Measurements from ENCODE around the gene AP5S1.

AP5S1 gene

GRCh38 chr20:3802524-3803239 is 17.7 kb upstream of the AP5S1 start:
- Histone ChIP-seq H4K8ac (ENCODE audit: low read length) (no peak overlapping the region), H4K91ac (ENCODE audit: low read length) (peak overlapping the region; percentile 35), H3K4ac (ENCODE audit: low read depth in 1 of 2, low read length in 2 of 2) (no peak overlapping the region), H3K9ac (ENCODE audit: low read length) (no peak overlapping the region), H3K14ac (ENCODE audit: low read length in 2 of 2) (no peak overlapping the region), H3K4me1 (ENCODE audit: control insufficient read depth, insufficient read depth, low read depth, low read length) (peaks cover 34% of the 10 kb centered on the region), H2BK120ac (ENCODE audit: low read depth, low read length) (peak overlapping the region; percentile 45), H3K4me3 (ENCODE audit: insufficient read depth in 1 of 2, low read depth in 1 of 2, low read length in 2 of 2) (no peak overlapping the region), H3K27ac (ENCODE audit: low read length, poor library complexity, severe bottlenecking) (no peak overlapping the region), H2BK12ac (ENCODE audit: low read length in 2 of 2) (no peak overlapping the region), H3K27me3 (ENCODE audit: control insufficient read depth in 1 of 2, insufficient read depth in 1 of 2, low read length in 2 of 2) (no peaks in the 10 kb centered on the region), H2BK15ac (ENCODE audit: low read depth, poor library complexity, severe bottlenecking) (peak overlapping the region; percentile 37), H3K9me3 (ENCODE audit: control insufficient read depth, low read length) (no peaks in the 10 kb centered on the region), H2AK5ac (ENCODE audit: low read length, severe bottlenecking) (no peak overlapping the region), H3K79me1 (replicated peaks; ENCODE audit: low read length, poor library complexity, severe bottlenecking) (peaks cover 18% of the 10 kb centered on the region), H3K23ac (ENCODE audit: low read length in 2 of 2) (no peak overlapping the region), H3K4me2 (ENCODE audit: low read length, poor library complexity, severe bottlenecking) (no peak overlapping the region), H2BK5ac (ENCODE audit: low read depth, low read length, poor library complexity, severe bottlenecking) (no peak overlapping the region), H3K18ac (ENCODE audit: low read depth in 1 of 2, low read length in 2 of 2) (no peak overlapping the region), H2AFZ (ENCODE audit: low read depth, low read length) (no peak overlapping the region), H3K36me3 (ENCODE audit: control insufficient read depth in 1 of 2, insufficient read depth in 2 of 2, low read depth in 1 of 2, low read length in 2 of 2) (peaks cover 63 to 85% of the 10 kb centered on the region in 2 experiments)
- DNase-seq: no peak
- 98% methylated on average over 11 of the region's 11 CpGs for WGBS

GRCh38 chr20:3803289-3803688 is 17.1 kb upstream of the AP5S1 start:
- Histone ChIP-seq H3K9me3 (ENCODE audit: control insufficient read depth, low read length) (no peaks in the 10 kb centered on the region), H3K79me1 (replicated peaks; ENCODE audit: low read length, poor library complexity, severe bottlenecking) (peaks cover 15% of the 10 kb centered on the region), H3K27me3 (ENCODE audit: control insufficient read depth in 1 of 2, insufficient read depth in 1 of 2, low read length in 2 of 2) (no peaks in the 10 kb centered on the region), H2BK15ac (ENCODE audit: low read depth, poor library complexity, severe bottlenecking) (peak overlapping the region; percentile 37), H3K23ac (ENCODE audit: low read length in 2 of 2) (no peak overlapping the region), H3K4ac (ENCODE audit: low read depth in 1 of 2, low read length in 2 of 2) (no peak overlapping the region), H2AFZ (ENCODE audit: low read depth, low read length) (no peak overlapping the region), H3K18ac (ENCODE audit: low read depth in 1 of 2, low read length in 2 of 2) (peak overlapping the region in 1 of 2 experiments; percentile 21), H2BK12ac (ENCODE audit: low read length in 2 of 2) (no peak overlapping the region), H3K36me3 (ENCODE audit: control insufficient read depth in 1 of 2, insufficient read depth in 2 of 2, low read depth in 1 of 2, low read length in 2 of 2) (peaks cover 62 to 79% of the 10 kb centered on the region in 2 experiments), H2BK5ac (ENCODE audit: low read depth, low read length, poor library complexity, severe bottlenecking) (no peak overlapping the region), H3K4me3 (ENCODE audit: insufficient read depth in 1 of 2, low read depth in 1 of 2, low read length in 2 of 2) (no peak overlapping the region), H3K9ac (ENCODE audit: low read length) (peak overlapping the region; percentile 1), H2AK5ac (ENCODE audit: low read length, severe bottlenecking) (no peak overlapping the region), H2BK120ac (ENCODE audit: low read depth, low read length) (no peak overlapping the region), H3K4me1 (ENCODE audit: control insufficient read depth, insufficient read depth, low read depth, low read length) (peaks cover 37% of the 10 kb centered on the region), H3K27ac (ENCODE audit: low read length, poor library complexity, severe bottlenecking) (no peak overlapping the region), H3K4me2 (ENCODE audit: low read length, poor library complexity, severe bottlenecking) (no peak overlapping the region), H4K91ac (ENCODE audit: low read length) (peak overlapping the region; percentile 35), H3K14ac (ENCODE audit: low read length in 2 of 2) (no peak overlapping the region), H4K8ac (ENCODE audit: low read length) (no peak overlapping the region)
- no peak for DNase-seq
- WGBS: 92% methylated on average over 14 of the region's 14 CpGs

- WGBS: 81% methylated on average over 6 of the region's 6 CpGs
- Histone ChIP-seq H2BK12ac (ENCODE audit: low read length in 2 of 2) (peak overlapping the region in 1 of 2 experiments; percentile 76), H2BK15ac (ENCODE audit: low read depth, poor library complexity, severe bottlenecking) (peak overlapping the region; percentile 3), H3K36me3 (ENCODE audit: control insufficient read depth in 1 of 2, insufficient read depth in 2 of 2, low read depth in 1 of 2, low read length in 2 of 2) (peaks cover 57 to 74% of the 10 kb centered on the region in 2 experiments), H2AK5ac (ENCODE audit: low read length, severe bottlenecking) (no peak overlapping the region), H3K27me3 (ENCODE audit: control insufficient read depth in 1 of 2, insufficient read depth in 1 of 2, low read length in 2 of 2) (no peaks in the 10 kb centered on the region), H2BK120ac (ENCODE audit: low read depth, low read length) (no peak overlapping the region), H3K79me1 (replicated peaks; ENCODE audit: low read length, poor library complexity, severe bottlenecking) (peaks cover 11% of the 10 kb centered on the region), H3K18ac (ENCODE audit: low read depth in 1 of 2, low read length in 2 of 2) (peak overlapping the region in 1 of 2 experiments; percentile 40), H2AFZ (ENCODE audit: low read depth, low read length) (no peak overlapping the region), H2BK5ac (ENCODE audit: low read depth, low read length, poor library complexity, severe bottlenecking) (no peak overlapping the region), H3K4me3 (ENCODE audit: insufficient read depth in 1 of 2, low read depth in 1 of 2, low read length in 2 of 2) (no peak overlapping the region), H3K4me2 (ENCODE audit: low read length, poor library complexity, severe bottlenecking) (no peak overlapping the region), H3K27ac (ENCODE audit: low read length, poor library complexity, severe bottlenecking) (no peak overlapping the region), H4K8ac (ENCODE audit: low read length) (peak overlapping the region; percentile 43), H3K4ac (ENCODE audit: low read depth in 1 of 2, low read length in 2 of 2) (no peak overlapping the region), H3K4me1 (ENCODE audit: control insufficient read depth, insufficient read depth, low read depth, low read length) (peaks cover 34% of the 10 kb centered on the region), H3K14ac (ENCODE audit: low read length in 2 of 2) (no peak overlapping the region), H4K91ac (ENCODE audit: low read length) (peak overlapping the region; percentile 4), H3K23ac (ENCODE audit: low read length in 2 of 2) (peak overlapping the region in 1 of 2 experiments; percentile 47), H3K9ac (ENCODE audit: low read length) (peak overlapping the region; percentile 1), H3K9me3 (ENCODE audit: control insufficient read depth, low read length) (no peaks in the 10 kb centered on the region)
- no peak for DNase-seq
Observed at GRCh38 chr20:3803854-3804253, 16.5 kb upstream of the AP5S1 start.

- Histone ChIP-seq H2BK15ac (ENCODE audit: low read depth, poor library complexity, severe bottlenecking) (peak overlapping the region; percentile 3), H3K4me1 (ENCODE audit: control insufficient read depth, insufficient read depth, low read depth, low read length) (peaks cover 30% of the 10 kb centered on the region), H3K9ac (ENCODE audit: low read length) (no peak overlapping the region), H3K18ac (ENCODE audit: low read depth in 1 of 2, low read length in 2 of 2) (peak overlapping the region; percentile 34 to 69), H4K91ac (ENCODE audit: low read length) (peak overlapping the region; percentile 55), H3K27me3 (ENCODE audit: control insufficient read depth in 1 of 2, insufficient read depth in 1 of 2, low read length in 2 of 2) (no peaks in the 10 kb centered on the region), H3K4me2 (ENCODE audit: low read length, poor library complexity, severe bottlenecking) (no peak overlapping the region), H2AK5ac (ENCODE audit: low read length, severe bottlenecking) (no peak overlapping the region), H2AFZ (ENCODE audit: low read depth, low read length) (no peak overlapping the region), H3K23ac (ENCODE audit: low read length in 2 of 2) (no peak overlapping the region), H3K27ac (ENCODE audit: low read length, poor library complexity, severe bottlenecking) (no peak overlapping the region), H3K4me3 (ENCODE audit: insufficient read depth in 1 of 2, low read depth in 1 of 2, low read length in 2 of 2) (no peak overlapping the region), H2BK5ac (ENCODE audit: low read depth, low read length, poor library complexity, severe bottlenecking) (no peak overlapping the region), H3K4ac (ENCODE audit: low read depth in 1 of 2, low read length in 2 of 2) (peak overlapping the region in 1 of 2 experiments; percentile 17), H3K9me3 (ENCODE audit: control insufficient read depth, low read length) (no peaks in the 10 kb centered on the region), H3K14ac (ENCODE audit: low read length in 2 of 2) (peak overlapping the region in 1 of 2 experiments; percentile 26), H2BK120ac (ENCODE audit: low read depth, low read length) (no peak overlapping the region), H3K36me3 (ENCODE audit: control insufficient read depth in 1 of 2, insufficient read depth in 2 of 2, low read depth in 1 of 2, low read length in 2 of 2) (peaks cover 55 to 69% of the 10 kb centered on the region in 2 experiments), H4K8ac (ENCODE audit: low read length) (no peak overlapping the region), H3K79me1 (replicated peaks; ENCODE audit: low read length, poor library complexity, severe bottlenecking) (peaks cover 10% of the 10 kb centered on the region), H2BK12ac (ENCODE audit: low read length in 2 of 2) (peak overlapping the region in 1 of 2 experiments; percentile 76)
- WGBS: 90% methylated on average over 7 of the region's 11 CpGs
- no peak for DNase-seq
Observed at GRCh38 chr20:3804254-3804751, 16.0 kb upstream of the AP5S1 start.
